Umbilical cord (tissue), 2 donors: ENCODE data around the gene LNX2. TPM values are rescaled to one million over a fixed set of nuclear protein-coding genes. Genes with fewer than 3 reads are reported as not detected.
A peak's percentile ranks its signal among the peaks of the same experiment; 100 is the strongest.

Experiments
- DNase-seq: peaks from one replicate; pipeline ENCODE4 v3.0.0-alpha.2; 2015; ENCODE audit warnings: low spot score
- total RNA-seq: library from RNA; depleted of rRNA; stranded (reverse); fragments of >200 nt; gene quantifications from one replicate; pipeline ENCODE4 v1.2.3, GENCODE V29; 2014; ENCODE audit warnings: low replicate concordance; ENCODE audit not compliant: insufficient read depth

LNX2 gene
- total RNA-seq = 5.3 TPM

DNA sequence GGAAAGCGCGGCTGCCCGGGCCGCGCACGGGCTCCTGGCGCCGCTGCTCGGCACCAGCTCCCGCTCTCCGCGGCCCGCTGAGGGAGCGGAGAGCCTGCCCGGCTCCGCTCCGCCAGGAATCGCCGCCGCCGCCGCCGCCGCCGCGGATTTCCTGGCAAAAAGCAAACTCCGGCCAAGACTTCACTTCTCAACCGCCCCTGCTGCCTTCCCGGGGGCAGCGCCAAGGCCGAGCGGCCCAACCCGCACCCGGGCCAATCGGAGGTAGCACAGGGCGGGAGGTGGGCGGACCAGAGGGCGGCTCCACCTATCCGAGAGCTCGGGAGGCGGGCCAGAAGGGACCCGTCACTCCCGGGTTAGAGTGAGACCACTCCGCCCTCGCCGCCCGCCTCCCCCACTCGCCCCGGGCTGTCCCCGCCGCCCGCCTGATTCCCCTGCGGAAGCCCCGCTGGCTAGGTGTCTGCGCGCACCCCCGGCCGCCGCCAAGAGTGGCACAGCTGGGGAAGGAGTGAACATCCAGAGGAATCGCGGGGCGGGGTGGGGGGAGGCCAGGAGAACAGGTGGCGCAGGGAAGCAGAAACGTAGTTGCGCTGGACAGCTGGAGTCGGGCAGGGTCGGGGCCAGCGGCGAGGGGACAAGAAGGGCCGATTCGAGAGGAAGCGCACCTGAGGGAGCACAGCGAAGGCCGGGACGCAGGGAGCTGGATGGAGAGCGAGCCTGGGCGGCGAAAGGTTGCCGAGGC lies at the start of gene LNX2:
TSS of gene LNX2 (minus strand) at position 153 of the 739 bp plus-strand sequence. CDS start 38,826 bp downstream, outside the sequence.
- DNase-seq = peak; percentile 98

DNA sequence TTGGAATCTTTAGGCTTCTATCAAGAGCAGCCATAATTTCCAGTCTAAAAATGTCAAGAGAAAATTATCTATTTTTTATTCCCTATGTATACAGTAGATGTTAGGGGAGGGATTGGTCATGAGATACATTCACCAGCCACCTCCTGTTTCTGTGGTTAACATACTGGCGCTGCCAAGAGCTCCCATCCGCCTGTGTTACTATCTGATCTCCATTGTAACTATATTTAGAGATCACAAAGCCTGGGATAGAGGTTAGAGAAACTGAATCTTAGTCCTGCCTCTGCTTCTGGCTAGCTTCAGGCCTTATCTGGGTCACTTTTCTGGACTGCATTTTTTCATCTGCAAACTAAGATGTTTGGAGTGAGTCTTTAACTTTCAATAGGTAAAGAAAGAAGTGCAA lies 47.6 kb upstream of the LNX2 start:
- DNase-seq = peak; percentile 84

DNA sequence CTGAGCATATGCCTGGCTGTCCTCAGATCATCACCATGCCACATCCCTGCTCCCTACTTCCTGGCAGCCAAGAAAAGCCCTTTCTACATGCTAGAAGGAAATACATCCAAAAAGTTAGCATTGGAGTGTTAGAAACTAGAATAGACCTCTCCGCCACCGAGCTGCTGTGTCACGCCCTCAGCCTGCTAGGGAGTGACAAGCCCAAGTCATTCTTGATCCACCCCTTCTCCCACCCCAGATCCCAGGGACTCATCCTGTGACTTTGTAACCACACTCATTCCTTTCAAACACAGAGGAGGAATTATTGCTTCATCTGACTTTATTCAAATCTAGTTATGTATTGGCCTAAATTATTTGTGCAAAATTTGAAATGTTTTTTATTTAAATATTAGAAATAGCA lies 46.6 kb upstream of the LNX2 start:
- no peak for DNase-seq

DNA sequence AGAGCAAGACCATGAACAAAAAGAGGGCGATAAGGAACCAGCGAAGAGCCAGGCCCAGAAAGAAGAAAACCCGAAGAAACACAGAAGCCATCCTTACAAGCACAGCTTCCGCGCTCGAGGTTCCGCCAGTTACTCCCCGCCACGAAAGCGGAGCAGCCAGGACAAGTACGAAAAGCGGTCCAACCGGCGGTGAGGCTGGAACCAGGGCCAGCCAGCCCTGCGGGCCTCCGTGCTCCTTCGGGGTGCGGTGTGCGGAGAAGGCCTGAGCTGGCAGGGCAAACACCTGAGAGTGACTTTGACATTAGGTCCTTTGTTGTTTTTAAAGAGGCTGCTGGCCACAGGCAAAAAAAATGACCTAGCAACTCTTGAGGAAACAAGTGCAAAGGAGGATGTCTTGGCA lies 45.4 kb upstream of the LNX2 start:
- no peak for DNase-seq

DNA sequence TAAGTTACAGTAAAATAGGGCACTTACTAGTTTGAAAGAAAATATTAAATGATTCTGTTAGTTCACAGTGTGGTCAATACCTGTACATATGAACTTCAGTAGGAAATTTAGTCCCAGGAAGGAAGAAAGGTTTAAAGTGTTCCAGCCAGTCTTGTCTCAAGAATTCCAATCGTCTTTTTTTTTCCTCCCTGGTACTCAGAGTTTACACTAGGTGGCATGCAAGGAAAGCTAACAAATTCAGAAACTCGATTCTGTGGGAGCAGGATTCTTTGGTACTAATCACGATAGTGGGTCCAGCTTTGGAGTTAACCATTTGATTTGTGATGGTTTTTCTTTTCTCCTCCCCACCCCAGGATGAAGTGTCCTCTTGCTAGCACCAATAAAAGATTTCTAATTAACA lies 45.0 kb upstream of the LNX2 start:
- DNase-seq = no peak

DNA sequence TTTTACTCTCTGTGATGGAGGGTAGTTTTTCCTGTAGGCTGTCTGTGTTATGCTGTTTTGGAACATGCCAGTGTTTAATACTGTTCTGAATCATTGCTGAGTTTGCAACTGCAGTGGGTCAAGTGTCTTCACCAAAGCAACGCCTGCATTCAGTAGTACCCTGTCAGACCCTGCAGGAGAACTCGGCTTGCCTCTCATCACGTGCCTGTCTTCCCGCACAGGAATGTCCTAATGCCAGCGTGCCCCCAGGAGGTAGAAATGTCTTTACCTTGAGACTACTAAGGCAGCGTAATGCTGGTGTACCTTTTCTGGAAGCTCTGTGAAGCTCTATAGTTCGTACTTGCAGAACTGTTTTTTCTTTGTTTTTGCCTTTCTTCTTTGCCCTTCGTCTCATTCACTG lies 43.6 kb upstream of the LNX2 start:
- DNase-seq = peak; percentile 28

DNA sequence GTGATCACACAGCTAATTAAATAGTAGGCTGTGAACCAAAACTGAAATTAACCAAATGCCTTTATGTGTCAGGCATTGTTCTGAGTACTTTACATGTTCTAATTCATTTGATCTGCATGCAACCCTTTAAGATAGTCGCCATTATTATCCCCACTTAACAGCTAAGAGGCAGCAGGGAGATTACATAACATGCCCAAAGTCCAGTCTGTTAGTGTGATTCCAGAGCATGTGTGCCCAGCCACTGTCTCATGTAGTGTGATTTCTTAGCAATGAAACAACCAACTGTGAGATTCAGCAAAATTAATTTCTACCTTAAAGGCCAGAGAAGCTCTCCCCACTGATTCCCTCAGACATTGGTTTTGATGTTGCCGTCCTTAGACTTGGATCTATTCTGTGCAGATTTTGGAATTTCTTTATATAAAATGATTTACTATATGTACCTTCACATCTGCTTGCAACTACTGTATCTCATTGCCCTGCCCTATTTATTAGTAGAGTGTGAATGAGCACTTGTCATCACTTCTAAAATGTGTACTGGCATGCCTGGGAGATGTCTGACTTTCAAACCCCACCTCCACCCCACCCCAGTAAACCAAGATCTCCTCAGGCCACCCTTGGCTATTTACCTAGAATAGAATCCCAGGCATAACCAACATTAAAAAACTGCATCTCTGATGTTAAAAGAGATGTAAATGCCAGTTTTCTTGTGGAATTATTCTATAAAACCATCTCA lies 42.6 kb upstream of the LNX2 start:
- no peak for DNase-seq

DNA sequence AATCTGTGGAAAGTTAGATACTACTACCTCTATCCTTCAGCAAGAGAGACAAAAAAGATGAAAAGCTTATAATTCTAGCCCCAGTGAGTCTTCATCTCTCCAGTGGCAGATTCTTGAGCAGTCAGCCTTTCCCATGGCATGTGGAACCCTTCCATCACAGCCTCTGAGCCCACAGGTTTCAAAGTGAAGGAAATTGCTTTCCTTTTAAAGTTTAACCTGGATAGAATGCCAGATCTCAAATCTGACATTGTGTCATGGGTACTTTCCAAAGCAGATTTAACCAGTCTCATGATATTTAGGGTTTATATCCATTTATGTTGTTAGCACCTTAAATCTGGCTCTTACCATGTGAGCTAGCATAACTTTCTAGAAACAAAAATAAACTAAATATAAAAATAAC lies 40.7 kb upstream of the LNX2 start:
- no peak for DNase-seq

DNA sequence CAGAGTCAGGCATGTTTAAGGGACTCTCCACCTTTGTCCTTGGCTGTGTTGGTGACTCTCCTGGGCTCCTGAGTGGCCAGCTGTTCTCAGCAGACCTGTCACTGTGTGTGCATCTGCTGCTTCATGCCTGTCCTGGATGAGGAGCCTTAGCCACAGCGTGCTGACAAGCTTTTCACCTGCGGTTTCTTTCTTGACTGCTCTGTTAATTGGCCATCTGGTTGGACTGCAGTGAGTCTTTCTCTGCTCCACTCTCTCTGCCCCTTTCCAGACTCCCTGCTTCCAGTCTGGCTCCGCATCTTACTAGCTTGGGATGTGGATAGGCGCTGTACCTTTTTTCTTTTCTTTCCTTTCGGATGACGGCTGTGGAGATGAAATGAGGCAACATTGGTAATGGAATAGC lies 40.2 kb upstream of the LNX2 start:
- no peak for DNase-seq

DNA sequence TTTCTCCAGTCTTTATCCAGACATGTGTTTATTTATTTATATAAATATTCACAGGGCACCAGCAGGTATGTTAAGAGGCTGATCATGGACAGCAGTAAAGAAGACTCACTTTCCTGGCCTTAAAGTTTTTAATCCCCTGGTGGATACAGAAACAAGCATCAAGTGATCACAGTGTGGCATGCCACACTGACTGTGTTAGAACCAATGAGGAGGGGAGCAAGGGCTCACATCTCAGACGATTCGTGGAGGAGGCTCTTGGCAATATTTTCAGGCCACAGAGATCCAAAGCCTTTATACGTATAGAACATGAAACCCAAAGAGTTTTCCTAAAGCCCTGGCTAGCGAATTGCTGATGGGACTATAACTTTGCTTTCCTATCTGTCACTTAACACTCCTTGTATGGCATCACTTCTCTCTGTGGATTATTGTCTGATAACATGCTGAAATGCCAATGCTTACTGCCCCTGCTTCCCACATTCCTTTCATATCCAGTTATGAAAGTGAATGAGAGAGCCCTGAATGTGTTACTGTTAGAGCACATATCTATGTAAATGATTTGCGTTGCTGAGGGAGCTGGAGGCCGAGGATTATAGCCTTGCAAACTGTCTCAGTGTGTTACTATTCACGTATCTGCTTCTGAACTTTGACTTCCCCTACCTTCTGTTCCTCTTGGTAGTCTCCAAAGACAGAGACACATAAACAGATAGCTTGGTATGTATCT lies 39.0 kb upstream of the LNX2 start:
- DNase-seq = peak; percentile 14

DNA sequence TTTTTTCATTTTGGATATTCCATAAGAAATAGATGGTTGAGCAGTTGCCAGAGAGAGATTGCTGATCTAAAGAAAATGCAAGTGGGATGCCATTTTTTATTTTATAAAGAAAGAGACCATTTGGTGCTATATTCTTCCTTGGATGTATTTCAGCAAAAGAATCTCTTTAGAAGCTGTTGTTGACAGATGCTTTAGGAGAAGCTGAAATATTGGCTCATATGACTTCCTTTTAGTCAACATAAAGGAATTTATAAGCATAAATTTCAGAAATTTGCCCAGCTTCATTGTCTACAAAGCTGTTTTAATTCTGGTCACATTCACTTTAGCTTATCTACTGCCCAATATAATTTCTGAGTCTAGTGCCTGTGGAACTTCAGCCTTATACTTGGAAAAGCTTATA lies 38.2 kb upstream of the LNX2 start:
- peak; percentile 48 for DNase-seq

DNA sequence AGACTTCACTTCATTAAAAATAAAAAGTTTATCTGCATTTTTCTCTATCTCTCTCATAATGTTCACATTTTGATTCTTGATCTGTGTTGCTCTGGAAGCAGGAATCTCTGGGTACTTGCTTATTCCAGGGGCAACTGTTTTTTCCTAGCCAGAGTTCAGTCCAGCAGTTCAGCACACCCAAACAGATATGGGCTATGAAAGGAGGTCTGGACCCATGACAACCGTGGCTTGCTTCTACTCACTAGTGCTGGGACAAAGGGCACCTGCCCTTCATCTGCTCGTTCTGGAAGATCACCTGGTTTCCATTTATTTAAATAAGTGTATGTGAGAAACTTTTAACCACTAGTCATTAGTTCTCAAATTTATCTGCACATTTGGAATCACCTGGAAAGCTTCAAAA lies 37.4 kb upstream of the LNX2 start:
- DNase-seq = no peak

DNA sequence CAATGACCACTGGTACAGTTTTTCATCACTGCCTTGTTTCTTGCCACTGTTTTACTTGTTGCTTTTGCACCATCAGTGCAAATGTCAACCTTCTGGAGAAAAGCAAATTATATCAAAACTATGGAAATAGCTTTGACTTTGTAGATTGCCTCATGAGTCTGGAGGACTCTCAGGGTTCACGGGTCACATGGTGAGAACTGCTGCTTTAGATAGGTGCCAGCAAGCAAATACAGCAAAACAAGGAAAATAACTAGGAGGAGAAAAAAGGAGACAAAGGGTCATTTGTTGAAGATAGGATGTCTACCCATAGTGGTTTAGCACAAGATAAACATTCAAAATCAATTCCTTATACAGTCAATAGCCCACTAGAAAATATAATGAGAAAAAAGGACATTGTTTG lies 34.5 kb upstream of the LNX2 start:
- DNase-seq = no peak

DNA sequence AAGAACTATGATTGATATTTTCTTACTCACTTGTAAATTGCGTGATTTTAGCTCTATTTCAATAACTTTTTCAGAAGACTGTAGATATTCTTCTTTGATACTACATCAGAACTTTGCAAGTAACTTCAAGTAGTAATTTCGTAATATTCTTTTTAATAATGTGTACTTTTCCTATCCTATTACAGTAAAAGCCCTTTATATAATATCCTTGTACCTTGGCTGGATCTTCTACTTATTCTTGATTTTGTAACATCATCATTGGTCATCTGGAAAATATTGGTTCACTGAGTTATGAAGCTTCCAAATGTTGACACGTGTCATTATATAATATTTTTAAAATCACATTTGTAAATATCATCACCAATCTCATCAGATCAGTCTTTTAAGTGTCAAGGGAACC lies 33.7 kb upstream of the LNX2 start:
- no peak for DNase-seq

DNA sequence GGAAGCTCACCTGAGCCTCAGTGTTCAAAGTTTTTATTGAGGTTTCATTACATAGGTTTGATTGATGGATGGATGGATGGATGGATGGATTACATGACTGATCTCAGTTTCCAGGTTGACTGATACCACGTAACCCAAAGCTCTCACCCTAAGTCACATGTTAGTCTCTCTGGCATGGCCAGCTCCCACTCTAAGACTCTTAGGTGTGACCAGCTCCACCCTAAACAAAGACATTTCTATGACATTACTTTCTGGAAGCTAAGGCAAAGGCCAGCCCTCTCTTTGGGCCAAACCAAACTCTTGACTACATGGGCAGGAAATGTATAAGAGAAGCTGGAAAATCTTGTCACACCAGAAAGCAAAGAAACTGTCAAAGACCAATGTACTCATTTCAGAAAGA lies 30.0 kb upstream of the LNX2 start:
- no peak for DNase-seq

DNA sequence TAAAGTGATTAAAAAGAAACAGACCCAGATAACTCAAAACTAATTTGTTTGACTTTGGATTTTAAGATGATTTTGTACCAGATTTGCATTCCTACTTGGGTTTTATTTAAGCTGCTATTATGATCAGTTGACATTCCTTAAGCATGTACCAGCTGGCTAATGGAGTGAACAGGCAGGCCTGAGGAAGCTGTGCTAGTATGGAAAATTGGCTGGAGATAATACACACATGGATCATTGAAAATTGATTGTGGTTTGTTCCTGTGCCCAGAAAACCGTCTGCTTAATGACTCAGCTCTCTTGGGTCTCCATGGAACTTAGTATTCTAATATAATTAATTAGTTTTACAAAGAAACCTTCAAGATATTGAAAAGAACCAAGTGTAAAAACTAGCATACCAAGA lies 24.0 kb upstream of the LNX2 start:
- peak; percentile 53 for DNase-seq

DNA sequence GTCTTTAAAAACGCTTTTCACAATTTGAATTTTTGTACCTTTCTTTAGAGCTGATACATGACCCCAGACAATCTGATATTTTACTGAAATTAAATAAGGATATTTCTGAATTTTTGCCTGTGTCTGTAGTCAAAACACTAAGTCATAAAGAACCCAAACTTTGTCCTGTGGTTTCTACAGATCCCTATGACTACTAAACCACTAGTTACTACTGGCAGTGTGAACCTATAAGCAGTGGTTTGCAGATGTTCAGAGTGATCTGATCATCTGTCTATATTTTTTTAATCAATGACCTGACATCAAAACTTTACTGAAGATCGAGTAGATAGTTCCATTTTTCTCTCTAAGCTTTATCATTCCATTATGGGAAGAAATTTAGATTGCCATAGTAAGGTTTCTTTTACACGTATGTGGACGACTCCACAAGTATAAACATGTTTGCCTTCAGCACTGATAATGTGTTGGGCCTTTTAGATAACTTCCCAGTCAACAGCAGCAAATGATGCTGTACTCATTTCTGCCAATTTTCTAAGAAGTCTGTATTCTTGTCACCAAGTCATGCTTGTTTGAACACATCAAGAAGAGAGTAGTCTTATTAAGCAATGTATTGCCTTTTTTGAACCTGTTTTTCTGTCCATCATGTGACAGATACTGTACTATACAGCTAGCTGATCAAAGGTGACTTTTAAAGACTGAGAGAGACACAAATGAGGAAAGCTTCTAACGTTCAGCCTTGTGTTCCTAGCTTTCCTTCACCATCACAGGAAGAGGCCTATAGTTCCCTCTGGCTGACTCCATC lies 23.2 kb upstream of the LNX2 start:
- no peak for DNase-seq

DNA sequence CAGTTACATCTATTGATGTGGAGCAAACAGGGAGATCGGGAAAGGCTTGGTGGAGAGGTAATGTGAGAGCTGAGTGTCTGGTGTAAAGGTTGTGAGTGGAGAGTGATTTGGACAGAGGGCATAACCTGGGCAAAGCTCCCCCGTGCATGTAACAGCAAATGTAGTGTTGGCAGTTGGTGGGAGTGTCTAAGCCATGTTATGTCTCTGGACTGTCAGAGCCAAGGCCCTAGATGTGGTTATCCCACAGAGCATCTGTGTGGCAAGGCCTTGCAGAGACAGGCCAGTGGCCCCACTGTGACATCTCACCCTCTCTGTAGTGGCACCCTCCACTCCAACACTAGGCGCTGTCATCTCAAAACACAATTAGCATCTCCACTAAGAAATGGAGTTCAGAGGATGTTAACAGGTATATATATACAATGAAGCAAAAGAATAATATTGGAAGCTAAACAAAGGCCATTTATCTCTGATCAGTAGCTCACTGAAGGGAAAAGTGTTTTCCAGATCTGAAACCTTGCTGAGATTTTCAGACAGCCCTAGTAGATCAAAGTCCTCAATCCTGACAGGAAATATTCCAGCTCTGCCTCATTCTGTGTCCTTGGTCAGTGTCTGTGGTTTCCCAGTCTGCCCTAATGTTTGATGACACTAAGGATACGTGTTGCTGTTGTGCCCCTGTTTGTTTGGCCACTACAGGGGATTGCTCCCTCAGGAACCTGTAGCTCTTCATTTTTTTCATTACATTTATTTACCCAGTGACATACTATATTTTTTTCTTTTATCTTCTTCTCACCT lies 21.6 kb upstream of the LNX2 start:
- no peak for DNase-seq

DNA sequence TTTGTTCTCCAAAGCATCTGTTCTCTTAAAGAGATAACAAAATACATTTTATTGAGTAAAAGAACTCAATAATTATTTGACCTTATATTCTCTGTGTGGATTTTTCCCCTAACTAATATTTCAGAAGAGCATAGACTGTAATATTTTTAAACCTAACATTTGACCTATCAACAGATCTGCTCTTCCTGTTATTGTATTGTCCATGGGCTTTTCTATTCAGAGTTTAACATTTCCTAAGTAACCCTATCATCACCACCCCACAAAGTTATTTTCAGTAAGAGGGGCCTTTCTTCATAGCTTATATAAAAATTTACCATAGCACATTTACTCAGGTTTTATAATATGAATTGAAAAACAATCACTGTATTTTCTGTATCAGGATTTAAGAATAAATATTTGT lies 18.9 kb upstream of the LNX2 start:
- DNase-seq = no peak

DNA sequence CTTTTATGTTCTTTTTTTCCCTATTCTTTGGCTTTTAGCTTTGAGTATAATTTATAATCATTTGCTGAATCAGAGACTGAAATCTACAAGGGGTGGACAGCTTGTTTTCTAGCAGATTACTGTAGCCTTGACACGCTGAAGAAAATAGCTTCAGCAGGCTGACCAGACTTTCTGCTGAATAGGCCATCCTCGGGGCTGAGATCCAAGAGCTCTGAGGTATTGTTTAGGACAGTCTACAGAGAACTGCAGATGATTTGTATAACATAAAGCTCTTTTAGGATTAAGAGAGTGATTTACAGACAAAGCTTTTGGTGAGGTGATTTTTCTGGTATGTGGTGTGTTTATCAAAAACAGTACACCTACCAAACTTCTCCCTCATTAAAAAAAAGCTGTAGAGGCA lies 18.2 kb upstream of the LNX2 start:
- peak; percentile 76 for DNase-seq

DNA sequence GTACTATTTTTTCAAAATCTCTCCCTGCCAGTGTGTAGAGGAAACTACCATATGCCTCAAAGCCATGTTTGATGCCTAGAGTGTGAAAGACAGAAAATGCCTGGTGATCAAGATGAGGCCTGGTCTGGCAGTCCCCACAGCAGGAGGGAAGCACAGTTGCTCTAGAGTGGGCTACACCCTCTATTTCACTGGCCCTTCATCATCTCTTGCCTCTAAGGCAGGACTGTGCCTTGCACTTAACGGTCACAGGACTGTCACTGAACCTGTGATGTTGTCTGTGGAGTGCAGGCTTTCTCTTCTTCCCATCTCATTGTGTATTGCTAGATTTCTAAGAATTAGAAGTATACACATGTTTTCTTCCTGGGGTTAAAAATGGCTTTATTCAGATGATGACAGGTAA lies 17.7 kb upstream of the LNX2 start:
- no peak for DNase-seq
